B cell (primary cell): Measurements from ENCODE around the gene NRF1. TPM values are rescaled to one million over a fixed set of nuclear protein-coding genes. Genes with fewer than 3 reads are reported as not detected.
A peak's percentile ranks its signal among the peaks of the same experiment; 100 is the strongest.

Experiments
- ATAC-seq: fragments of 200-7000 bp; cut with Tn5 transposase; one replicate; pipeline ENCODE4 v1.10.0; 2021; ENCODE audit warnings: low read depth, mild to moderate bottlenecking, moderate number of reproducible peaks, moderate library complexity
- CTCF ChIA-PET: fragments of 350-600 bp; sonication (Branson Sonifier 250); formaldehyde crosslinking; loops from one replicate; lab custom pipeline; 2021; ENCODE audit warnings: antibody characterized with exemption, inconsistent platforms; lab: Charles Lee
- POLR2A ChIA-PET: fragments of 350-600 bp; sonication (Branson Sonifier 250); formaldehyde crosslinking; loops from one replicate; lab custom pipeline; 2021; ENCODE audit warnings: antibody characterized with exemption; lab: Charles Lee
- DNase-seq: peaks from one replicate; pipeline ENCODE4 v3.0.0; 2013
- H2AFZ ChIP-seq: 2 replicates; pipeline ENCODE4 v1.6.1; 2012; ENCODE audit warnings: mild to moderate bottlenecking, low read depth, low read length; ENCODE audit not compliant: insufficient read depth, poor library complexity, severe bottlenecking
- H3K27ac ChIP-seq, 2 donors: 1 replicate in 1 of 2; 2 replicates in 1 of 2; pipeline ENCODE4 v1.5.1; 2012 to 2013; ENCODE audit warnings: low read length in 2 of 2, mild to moderate bottlenecking in 2 of 2, moderate library complexity in 1 of 2
- H3K27me3 ChIP-seq, 4 experiments: fragments of 200-600 bp in 1 of 4; sonication (generic) in 1 of 4; replicated peaks in 1 of 4; 1 replicate in 2 of 4; 2 replicates in 2 of 4; pipeline versions ENCODE4 v1.6.1 to v1.7.0; 2013 to 2016; ENCODE audit warnings: low read length in 3 of 4, mild to moderate bottlenecking in 2 of 4, mixed read lengths in 1 of 4, moderate library complexity in 1 of 4; ENCODE audit not compliant: insufficient read depth in 4 of 4, control insufficient read depth in 3 of 4; ENCODE audit errors: control extremely low read depth in 1 of 4
- H3K36me3 ChIP-seq, 2 experiments: replicated peaks in 1 of 2; 1 replicate in 1 of 2; 2 replicates in 1 of 2; pipeline versions ENCODE4 v1.6.1 to v1.7.1; 2013; ENCODE audit warnings: low read length in 1 of 2; ENCODE audit not compliant: insufficient read depth in 2 of 2, control insufficient read depth in 1 of 2; ENCODE audit errors: control extremely low read depth in 1 of 2, extremely low read depth in 1 of 2
- H3K4me1 ChIP-seq, 2 donors: fragments of 200-600 bp in 1 of 2; sonication (generic) in 1 of 2; 1 replicate in 1 of 2; 2 replicates in 1 of 2; pipeline versions ENCODE4 v1.5.1 to v1.6.1; 2013 to 2017; ENCODE audit warnings: low read length in 2 of 2; ENCODE audit not compliant: control insufficient read depth in 2 of 2, insufficient read depth in 2 of 2
- H3K4me2 ChIP-seq: replicated peaks from 2 replicates; pipeline ENCODE3; 2012; ENCODE audit warnings: mild to moderate bottlenecking, low read depth, low read length; ENCODE audit not compliant: poor library complexity, severe bottlenecking
- H3K4me3 ChIP-seq, 5 experiments: fragments of 200-600 bp in 1 of 5; sonication (generic) in 1 of 5; 1 replicate in 3 of 5; 2 replicates in 2 of 5; pipeline versions ENCODE4 v1.5.1 to v1.7.0; 2011 to 2016; ENCODE audit warnings: low read length in 4 of 5, mild to moderate bottlenecking in 4 of 5, low read depth in 2 of 5, control low read depth in 1 of 5, moderate library complexity in 1 of 5; ENCODE audit not compliant: insufficient read depth in 1 of 5; ENCODE audit errors: control extremely low read depth in 1 of 5, extremely low read depth in 1 of 5
- H3K79me2 ChIP-seq: fragments of 200-600 bp; sonication (generic); one replicate; pipeline ENCODE4 v1.6.0; 2016; ENCODE audit warnings: low read length; ENCODE audit not compliant: control insufficient read depth, insufficient read depth
- H3K9ac ChIP-seq: fragments of 200-600 bp; sonication (generic); 2 replicates; pipeline ENCODE4 v1.6.1; 2017; ENCODE audit warnings: mild to moderate bottlenecking, low read length, moderate library complexity
- H3K9me3 ChIP-seq, 3 donors: one replicate each; pipeline versions ENCODE4 v1.6.1 to v1.7.1; 2013; ENCODE audit warnings: low read length in 2 of 3; ENCODE audit not compliant: control insufficient read depth in 2 of 3, insufficient read depth in 1 of 3; ENCODE audit errors: control extremely low read depth in 1 of 3
- H4K20me1 ChIP-seq: 2 replicates; pipeline ENCODE4 v1.6.0; 2012; ENCODE audit warnings: mild to moderate bottlenecking, low read length; ENCODE audit not compliant: insufficient read depth, control insufficient read depth, poor library complexity, severe bottlenecking
- H3K27ac Mint-ChIP-seq: one replicate; pipeline ENCODE4 v1.8.0; 2021; ENCODE audit warnings: mixed read lengths
- H3K27me3 Mint-ChIP-seq: one replicate; pipeline ENCODE4 v1.8.0; 2021; ENCODE audit warnings: mixed read lengths
- H3K4me1 Mint-ChIP-seq: one replicate; pipeline ENCODE4 v1.8.0; 2021; ENCODE audit warnings: mixed read lengths
- H3K4me3 Mint-ChIP-seq: one replicate; pipeline ENCODE4 v1.8.0; 2021; ENCODE audit warnings: mixed read lengths
- H3K9me3 Mint-ChIP-seq: one replicate; pipeline ENCODE4 v1.8.0; 2022; ENCODE audit warnings: mixed read lengths; ENCODE audit not compliant: insufficient read depth
- CTCF ChIP-seq: fragments of 200-600 bp; IDR thresholded peaks from one replicate; pipeline ENCODE4 v1.8.0; 2022; ENCODE audit warnings: antibody characterized with exemption, mild to moderate bottlenecking
- EZH2 ChIP-seq: IDR thresholded peaks from 2 replicates; pipeline ENCODE4 v1.6.1; 2012; ENCODE audit warnings: borderline replicate concordance, low read depth, mild to moderate bottlenecking, moderate library complexity, low read length; ENCODE audit not compliant: insufficient read depth, poor library complexity, severe bottlenecking
- WGBS: methylation state at CpG from one replicate; pipeline ENCODE4 v1.1.5; 2013; ENCODE audit warnings: missing lambda C conversion rate; ENCODE audit not compliant: insufficient coverage; 5-methylcytosine and 5-hydroxymethylcytosine counted together
- intact Hi-C: fragments of 100-400 bp; cut with micrococcal nuclease; formaldehyde crosslinking; loops from one replicate; pipeline ENCODE4 v1.10.0; 2022
- polyA plus RNA-seq: library from polyadenylated mRNA; depleted of rRNA; stranded (reverse); fragments of >200 nt; gene quantifications from 2 replicates; pipeline ENCODE4 v1.2.3, GENCODE V29; 2012
- total RNA-seq, 2 donors: library from RNA; stranded (reverse); fragments of 120-200 nt in 1 of 2; gene quantifications; 1 replicate in 1 of 2; 2 replicates in 1 of 2; pipeline versions ENCODE4 v1.2.3 to v1.2.4, GENCODE V29; 2013 to 2022

Gene NRF1
- total and polyA plus RNA-seq, 2 donors (not counting 1 experiment from before 2014, with no cell fraction given), result 19.6 to 53.0 TPM

- Histone ChIP-seq H3K4me2 (peak overlapping the region; percentile 100), H3K27ac (no peak overlapping the region), H2AFZ (peak overlapping the region; percentile 71), H3K9me3 (peaks cover 0 to 58% (median 0%) of the 10 kb centered on the region in 3 donors), H3K36me3 (no peaks in the 10 kb centered on the region), H4K20me1 (peaks cover 18% of the 10 kb centered on the region), H3K27me3 (peaks cover 0 to 77% (median 47%) of the 10 kb centered on the region in 4 experiments), H3K79me2 (no peaks in the 10 kb centered on the region), H3K9ac (peak overlapping the region; percentile 59), H3K4me1 (peaks cover 53 to 58% of the 10 kb centered on the region in 2 donors), H3K4me3 (peak overlapping the region in 4 of 5 experiments; percentile 28 to 65 (median 57))
- Mint-ChIP-seq H3K9me3 (no peaks in the 10 kb centered on the region), H3K4me3 (peak overlapping the region; percentile 66), H3K4me1 (peaks cover 36% of the 10 kb centered on the region), H3K27ac (no peak overlapping the region), H3K27me3 (peaks cover 37% of the 10 kb centered on the region)
- WGBS, result 4% methylated on average over 84 of the region's 84 CpGs
- TF ChIP-seq EZH2 (peak; percentile 80), CTCF (peak; percentile 21)
- ChIA-PET POLR2A (no interaction called here), CTCF (no interaction called here)
- no peak for ATAC-seq
- peak; percentile 55 for DNase-seq
- intact Hi-C loops, result no loop called here
These were observed 167.5 kb downstream of the NRF1 start for GRCh38 chr7:129778770-129779601.
